ENCODE data around the gene ARHGAP4. TPM values are rescaled to one million over a fixed set of nuclear protein-coding genes. Genes with fewer than 3 reads are reported as not detected.

The ARHGAP4 gene
- total RNA-seq, 2 experiments from 2014 or later: 151 to 160 TPM

GRCh38 chrX:153969904-153970356 is 43.9 kb upstream of the ARHGAP4 start:
- Mint-ChIP-seq H3K27me3 (no peaks in the 10 kb centered on the region), H3K9me3 (no peaks in the 10 kb centered on the region), H3K36me3 (peaks cover 19% of the 10 kb centered on the region), H3K27ac (peak overlapping the region; percentile 90), H3K4me3 (peak overlapping the region; percentile 100), H3K4me1 (ENCODE audit: low read depth) (peaks cover 37% of the 10 kb centered on the region)
- no peak for DNase-seq
- intact Hi-C loops (cut with micrococcal nuclease): loop anchor here (5.0 to 10.0 kb wide), 3 partner anchors 52 to 405 kb away; partner anchors contain the start of genes EMD, FLNA and MECP2
- ChIA-PET POLR2A (interaction anchor here (2.3 to 8.7 kb wide), 3 partner anchors 12 to 44 kb away, joined by 6 to 68 read pairs (median 40); partner anchors contain the start of gene ARHGAP4), CTCF (interaction anchor here (1.3 to 3.5 kb wide), 2 partner anchors 12 to 47 kb away, joined by 4 to 11 read pairs; no protein-coding TSS in a partner anchor)

- intact Hi-C loops (cut with micrococcal nuclease): loop anchor here (5.0 kb wide), 1 partner anchor 53 kb away; no protein-coding TSS in a partner anchor
- CTCF ChIA-PET: interaction anchor here (0.6 to 3.5 kb wide), 5 partner anchors 13 to 61 kb away, joined by 3 to 11 read pairs (median 5); no protein-coding TSS in a partner anchor
- no peak for DNase-seq
Measured at GRCh38 chrX:153969125-153969903, 43.2 kb upstream of the ARHGAP4 start.

GRCh38 chrX:153968754-153969124 is 42.7 kb upstream of the ARHGAP4 start:
- DNase-seq: peak; percentile 65
- peak overlapping the region; percentile 90 for H3K27ac Mint-ChIP-seq
- H3K4me3 Mint-ChIP-seq: peak overlapping the region; percentile 100
- POLR2A ChIA-PET: interaction anchor here (0.8 to 8.7 kb wide), 3 partner anchors 13 to 43 kb away, joined by 3 to 68 read pairs (median 40); partner anchors contain the start of gene ARHGAP4
- intact Hi-C loops (cut with micrococcal nuclease): loop anchor here (5.0 kb wide), 1 partner anchor 54 kb away; no protein-coding TSS in a partner anchor
- H3K4me1 Mint-ChIP-seq (ENCODE audit: low read depth): peaks cover 25% of the 10 kb centered on the region
- H3K36me3 Mint-ChIP-seq: peaks cover 19% of the 10 kb centered on the region
- H3K27me3 Mint-ChIP-seq: no peaks in the 10 kb centered on the region
- H3K9me3 Mint-ChIP-seq: no peaks in the 10 kb centered on the region
- CTCF ChIA-PET: interaction anchor here (0.9 to 3.5 kb wide), 4 partner anchors 22 to 567 kb away, joined by 3 to 11 read pairs (median 6); no protein-coding TSS in a partner anchor

More at GRCh38 chrX:153969125-153969903, 43.2 kb upstream of the ARHGAP4 start:
- Mint-ChIP-seq H3K4me3 (peak overlapping the region; percentile 100), H3K36me3 (peaks cover 19% of the 10 kb centered on the region), H3K27me3 (no peaks in the 10 kb centered on the region), H3K27ac (peak overlapping the region; percentile 90), H3K9me3 (no peaks in the 10 kb centered on the region), H3K4me1 (ENCODE audit: low read depth) (peaks cover 31% of the 10 kb centered on the region)
- POLR2A ChIA-PET: interaction anchor here (0.8 to 8.7 kb wide), 4 partner anchors 12 to 44 kb away, joined by 3 to 68 read pairs (median 23); partner anchors contain the start of gene ARHGAP4

GRCh38 chrX:153968255-153968654 is 42.2 kb upstream of the ARHGAP4 start:
- H3K27ac Mint-ChIP-seq: peak overlapping the region; percentile 90
- peak overlapping the region; percentile 100 for H3K4me3 Mint-ChIP-seq
- DNase-seq: no peak
- peaks cover 19% of the 10 kb centered on the region for H3K36me3 Mint-ChIP-seq
- ChIA-PET POLR2A (interaction anchor here (0.8 to 8.7 kb wide), 7 partner anchors 13 to 50 kb away, joined by 3 to 68 read pairs (median 3); partner anchors contain the start of gene ARHGAP4), CTCF (interaction anchor here (0.9 to 3.5 kb wide), 7 partner anchors 21 to 567 kb away, joined by 3 to 31 read pairs (median 5); partner anchors contain the start of gene PLXNB3)
- H3K4me1 Mint-ChIP-seq (ENCODE audit: low read depth): peaks cover 25% of the 10 kb centered on the region
- H3K27me3 Mint-ChIP-seq: no peaks in the 10 kb centered on the region
- H3K9me3 Mint-ChIP-seq: no peaks in the 10 kb centered on the region
- intact Hi-C loops (cut with micrococcal nuclease): loop anchor here (5.0 kb wide), 1 partner anchor 54 kb away; no protein-coding TSS in a partner anchor

GRCh38 chrX:153967536-153968224 is 41.6 kb upstream of the ARHGAP4 start:
- H3K36me3 Mint-ChIP-seq: peaks cover 21% of the 10 kb centered on the region
- peaks cover 25% of the 10 kb centered on the region for H3K4me1 Mint-ChIP-seq (ENCODE audit: low read depth)
- H3K9me3 Mint-ChIP-seq: no peaks in the 10 kb centered on the region
- H3K27ac Mint-ChIP-seq: peak overlapping the region; percentile 90
- H3K27me3 Mint-ChIP-seq: no peaks in the 10 kb centered on the region
- intact Hi-C loops (cut with micrococcal nuclease): loop anchor here (2.0 to 5.0 kb wide), 2 partner anchors 21 to 55 kb away; no protein-coding TSS in a partner anchor
- DNase-seq: peak; percentile 64
- ChIA-PET CTCF (interaction anchor here (0.7 to 3.5 kb wide), 11 partner anchors 17 to 568 kb away, joined by 3 to 31 read pairs (median 4); partner anchors contain the start of gene PLXNB3), POLR2A (interaction anchor here (0.8 to 8.7 kb wide), 11 partner anchors 14 to 432 kb away, joined by 3 to 68 read pairs (median 3); partner anchors contain the start of gene ARHGAP4)
- H3K4me3 Mint-ChIP-seq: peak overlapping the region; percentile 100

GRCh38 chrX:153966841-153967535 is 40.9 kb upstream of the ARHGAP4 start:
- no peaks in the 10 kb centered on the region for H3K9me3 Mint-ChIP-seq
- intact Hi-C loops (cut with micrococcal nuclease): loop anchor here (2.0 to 5.0 kb wide), 2 partner anchors 20 to 55 kb away; no protein-coding TSS in a partner anchor
- H3K27me3 Mint-ChIP-seq: no peaks in the 10 kb centered on the region
- peaks cover 26% of the 10 kb centered on the region for H3K36me3 Mint-ChIP-seq
- ChIA-PET CTCF (interaction anchor here (0.7 to 3.5 kb wide), 10 partner anchors 15 to 207 kb away, joined by 3 to 31 read pairs (median 4); no protein-coding TSS in a partner anchor), POLR2A (interaction anchor here (0.8 to 8.7 kb wide), 12 partner anchors 9 to 432 kb away, joined by 3 to 68 read pairs (median 3); partner anchors contain the start of gene ARHGAP4)
- peak overlapping the region; percentile 90 for H3K27ac Mint-ChIP-seq
- peak; percentile 78 for DNase-seq
- peak overlapping the region; percentile 100 for H3K4me3 Mint-ChIP-seq
- peaks cover 25% of the 10 kb centered on the region for H3K4me1 Mint-ChIP-seq (ENCODE audit: low read depth)

GRCh38 chrX:153966283-153966688 is 40.2 kb upstream of the ARHGAP4 start:
- H3K36me3 Mint-ChIP-seq: peaks cover 25% of the 10 kb centered on the region

GRCh38 chrX:153965406-153965805 is 39.3 kb upstream of the ARHGAP4 start:
- CTCF ChIA-PET: no interaction called here
- no peaks in the 10 kb centered on the region for H3K9me3 Mint-ChIP-seq
- peaks cover 23% of the 10 kb centered on the region for H3K36me3 Mint-ChIP-seq
- H3K27me3 Mint-ChIP-seq: no peaks in the 10 kb centered on the region
- H3K4me1 Mint-ChIP-seq (ENCODE audit: low read depth): peaks cover 25% of the 10 kb centered on the region
- intact Hi-C loops (cut with micrococcal nuclease): loop anchor here (5.0 kb wide), 1 partner anchor 57 kb away; no protein-coding TSS in a partner anchor
- peak overlapping the region; percentile 60 for H3K27ac Mint-ChIP-seq
- POLR2A ChIA-PET: interaction anchor here (8.7 kb wide), 1 partner anchor 40 kb away, joined by 68 read pairs; the partner anchor contains the start of gene ARHGAP4
- no peak overlapping the region for H3K4me3 Mint-ChIP-seq
- DNase-seq: no peak

More at GRCh38 chrX:153966283-153966688, 40.2 kb upstream of the ARHGAP4 start:
- Mint-ChIP-seq H3K27ac (peak overlapping the region; percentile 90), H3K4me3 (peak overlapping the region; percentile 100), H3K4me1 (ENCODE audit: low read depth) (peaks cover 25% of the 10 kb centered on the region), H3K9me3 (no peaks in the 10 kb centered on the region), H3K27me3 (no peaks in the 10 kb centered on the region)
- POLR2A ChIA-PET: interaction anchor here (1.1 to 8.7 kb wide), 4 partner anchors 8 to 433 kb away, joined by 3 to 68 read pairs (median 4); partner anchors contain the start of gene ARHGAP4
- CTCF ChIA-PET: interaction anchor here (1.0 to 3.5 kb wide), 5 partner anchors 14 to 206 kb away, joined by 3 to 31 read pairs (median 4); no protein-coding TSS in a partner anchor
- DNase-seq: no peak
- intact Hi-C loops (cut with micrococcal nuclease): loop anchor here (2.0 to 5.0 kb wide), 2 partner anchors 19 to 56 kb away; no protein-coding TSS in a partner anchor

- no peak overlapping the region for H3K4me3 Mint-ChIP-seq
- CTCF ChIA-PET: interaction anchor here (3.6 kb wide), 1 partner anchor 17 kb away, joined by 12 read pairs; no protein-coding TSS in a partner anchor
- no peaks in the 10 kb centered on the region for H3K9me3 Mint-ChIP-seq
- intact Hi-C loops (cut with micrococcal nuclease): no loop called here
- H3K36me3 Mint-ChIP-seq: peaks cover 18% of the 10 kb centered on the region
- no peak overlapping the region for H3K27ac Mint-ChIP-seq
- H3K27me3 Mint-ChIP-seq: no peaks in the 10 kb centered on the region
- peaks cover 25% of the 10 kb centered on the region for H3K4me1 Mint-ChIP-seq (ENCODE audit: low read depth)
- POLR2A ChIA-PET: no interaction called here
- no peak for DNase-seq
Measured at GRCh38 chrX:153964105-153964504, 38.0 kb upstream of the ARHGAP4 start.

GRCh38 chrX:153963546-153963945 is 37.5 kb upstream of the ARHGAP4 start:
- H3K27ac Mint-ChIP-seq: no peak overlapping the region
- CTCF ChIA-PET: interaction anchor here (3.6 kb wide), 1 partner anchor 16 kb away, joined by 12 read pairs; no protein-coding TSS in a partner anchor
- intact Hi-C loops (cut with micrococcal nuclease): no loop called here
- H3K9me3 Mint-ChIP-seq: no peaks in the 10 kb centered on the region
- POLR2A ChIA-PET: no interaction called here
- no peak for DNase-seq
- peaks cover 25% of the 10 kb centered on the region for H3K4me1 Mint-ChIP-seq (ENCODE audit: low read depth)
- H3K36me3 Mint-ChIP-seq: peaks cover 17% of the 10 kb centered on the region
- no peak overlapping the region for H3K4me3 Mint-ChIP-seq
- no peaks in the 10 kb centered on the region for H3K27me3 Mint-ChIP-seq
